ENCODE data around the gene MINPP1.
"Not testable (repeated sequence)": the region's sequence is repeated elsewhere in the genome, so short reads cannot be mapped to it uniquely, and the experiment has no call there.

MINPP1 gene

DNA sequence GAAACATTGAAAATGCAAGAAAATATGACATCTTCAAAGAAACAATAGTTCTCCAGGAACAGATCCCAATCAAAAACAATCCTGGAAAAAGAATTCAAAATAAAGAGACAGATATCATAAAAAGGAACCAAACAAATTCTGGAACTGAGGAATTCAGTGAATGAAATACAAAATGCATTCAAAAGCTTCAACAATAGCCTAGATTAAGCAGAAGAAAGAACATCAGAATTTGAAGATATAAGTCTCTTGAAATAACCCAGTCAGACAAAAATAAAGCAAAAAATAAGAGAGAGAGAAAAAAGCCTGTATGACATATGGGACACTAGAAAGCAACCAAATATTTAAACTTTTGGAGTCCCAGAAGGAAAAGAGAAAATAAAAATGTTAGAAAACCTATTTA is 60.3 kb downstream of the MINPP1 start:
- DNase-seq (ENCODE audit: low spot score) = no peak

DNA sequence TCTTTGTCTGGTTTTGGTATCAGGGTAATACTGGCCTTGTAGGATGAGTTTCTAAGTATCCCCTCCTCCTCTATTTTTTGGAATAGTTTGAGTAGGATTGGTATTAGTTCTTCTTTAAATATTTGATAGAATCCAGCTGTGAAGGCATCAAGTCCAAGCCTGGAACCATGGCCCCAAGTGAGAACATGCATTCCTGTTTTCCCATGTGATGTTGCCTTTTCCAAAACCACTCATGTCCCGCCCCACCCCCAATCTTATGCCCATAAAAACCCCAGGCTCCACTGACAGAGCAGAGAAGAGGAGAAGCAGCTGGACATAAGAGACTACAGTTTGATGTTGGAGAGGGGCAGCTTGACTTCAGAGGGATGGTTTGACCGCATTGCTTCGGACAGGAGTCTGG is 71.2 kb downstream of the MINPP1 start:
- DNase-seq (ENCODE audit: low spot score) = no peak

DNA sequence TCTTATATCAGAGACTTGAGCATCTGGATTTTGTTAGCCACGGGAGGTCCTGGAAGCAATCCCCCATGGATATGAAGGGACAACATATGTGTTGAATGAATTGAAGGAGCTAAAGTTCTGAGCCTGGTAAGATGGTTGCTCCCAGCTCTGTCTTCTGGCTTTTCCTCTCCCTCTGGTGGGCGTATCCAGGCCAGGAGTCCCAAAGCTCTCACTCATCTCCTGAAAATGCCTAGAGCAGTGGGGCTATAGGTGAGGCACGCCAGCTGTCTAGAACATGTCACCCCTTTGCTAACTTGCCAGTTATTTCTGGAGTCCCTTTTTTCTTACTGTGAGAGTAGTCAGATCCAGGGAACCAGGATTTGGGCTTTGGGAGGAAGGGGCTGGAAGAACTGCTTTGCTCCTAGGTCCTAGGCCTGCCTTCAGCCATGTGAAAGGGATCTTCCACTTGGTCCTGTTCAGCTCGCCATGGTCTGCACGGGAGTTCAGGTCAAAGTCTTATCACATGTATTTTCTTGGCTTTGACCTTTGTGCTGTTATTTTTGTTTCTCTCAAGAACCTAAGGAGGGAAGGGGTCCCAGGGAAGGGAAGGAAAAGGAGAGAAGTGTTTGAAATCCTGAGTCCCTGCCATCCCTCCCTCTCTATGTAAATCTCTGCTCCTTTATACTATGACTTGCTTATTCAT is 73.6 kb downstream of the MINPP1 start:
- no peak for DNase-seq (ENCODE audit: low spot score)

DNA sequence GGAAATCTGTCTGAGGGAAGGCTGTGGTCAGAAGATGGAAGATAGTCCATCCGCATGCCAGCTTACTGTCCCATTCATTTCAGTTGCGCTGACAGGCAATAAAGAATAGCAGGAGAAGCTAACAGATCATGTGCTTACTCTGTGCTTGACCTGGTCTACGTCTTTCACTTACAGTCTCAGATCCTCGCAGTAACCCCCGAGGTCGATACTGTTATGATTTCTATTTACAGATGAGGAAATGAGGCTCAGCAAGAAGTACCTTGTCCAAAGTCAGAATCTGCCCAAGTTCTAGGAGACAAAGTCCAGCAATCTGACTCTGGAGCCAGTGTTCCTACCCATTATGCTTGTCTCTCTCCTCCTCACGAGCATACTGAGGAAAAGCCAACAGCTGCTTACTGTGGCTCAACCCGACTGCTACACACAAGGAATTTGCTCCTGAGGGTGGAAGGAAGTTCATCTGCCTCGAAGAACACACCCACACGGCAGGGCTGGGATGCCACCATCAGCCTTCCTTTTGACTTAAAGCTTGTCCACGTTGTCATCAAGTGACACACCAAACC is 74.2 kb downstream of the MINPP1 start:
- no peak for DNase-seq (ENCODE audit: low spot score)

DNA sequence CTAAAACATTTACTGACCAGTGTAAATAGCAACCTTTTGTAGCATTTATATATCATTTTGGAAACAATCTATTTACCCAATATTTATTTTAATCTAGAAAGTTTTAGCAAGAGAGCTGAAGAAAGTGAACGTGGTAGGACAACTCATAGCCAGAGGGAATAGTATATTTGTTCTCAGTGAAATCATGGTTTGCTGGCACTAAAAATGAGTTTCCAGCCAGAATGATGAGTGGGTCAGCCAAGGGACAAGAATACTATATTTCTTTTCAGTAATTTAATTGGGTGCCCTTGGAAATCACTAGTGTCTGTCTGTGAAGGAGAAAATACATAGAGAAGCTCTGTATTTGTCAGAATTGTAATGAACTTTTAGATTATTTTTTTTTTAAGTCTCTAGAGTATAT is 74.9 kb downstream of the MINPP1 start:
- no peak for DNase-seq (ENCODE audit: low spot score)

DNA sequence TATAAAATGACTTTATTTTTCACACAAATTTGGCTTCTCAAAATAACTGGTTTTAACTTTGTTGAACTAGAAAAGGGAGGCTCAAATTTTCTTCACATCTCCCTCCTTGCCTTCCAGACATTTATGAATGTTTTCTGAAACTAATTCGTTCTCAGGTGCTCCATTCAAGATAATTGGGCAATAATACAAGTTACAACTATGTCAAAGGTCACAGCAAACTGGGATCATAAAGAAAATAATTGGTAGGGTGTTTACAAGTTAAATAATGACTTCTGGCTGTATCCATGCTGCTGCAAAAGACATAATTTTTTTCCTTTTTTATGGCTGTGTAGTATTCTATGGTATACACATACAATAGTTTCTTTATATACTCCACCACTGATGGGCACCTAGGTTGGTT is 75.3 kb downstream of the MINPP1 start:
- no peak for DNase-seq (ENCODE audit: low spot score)

DNA sequence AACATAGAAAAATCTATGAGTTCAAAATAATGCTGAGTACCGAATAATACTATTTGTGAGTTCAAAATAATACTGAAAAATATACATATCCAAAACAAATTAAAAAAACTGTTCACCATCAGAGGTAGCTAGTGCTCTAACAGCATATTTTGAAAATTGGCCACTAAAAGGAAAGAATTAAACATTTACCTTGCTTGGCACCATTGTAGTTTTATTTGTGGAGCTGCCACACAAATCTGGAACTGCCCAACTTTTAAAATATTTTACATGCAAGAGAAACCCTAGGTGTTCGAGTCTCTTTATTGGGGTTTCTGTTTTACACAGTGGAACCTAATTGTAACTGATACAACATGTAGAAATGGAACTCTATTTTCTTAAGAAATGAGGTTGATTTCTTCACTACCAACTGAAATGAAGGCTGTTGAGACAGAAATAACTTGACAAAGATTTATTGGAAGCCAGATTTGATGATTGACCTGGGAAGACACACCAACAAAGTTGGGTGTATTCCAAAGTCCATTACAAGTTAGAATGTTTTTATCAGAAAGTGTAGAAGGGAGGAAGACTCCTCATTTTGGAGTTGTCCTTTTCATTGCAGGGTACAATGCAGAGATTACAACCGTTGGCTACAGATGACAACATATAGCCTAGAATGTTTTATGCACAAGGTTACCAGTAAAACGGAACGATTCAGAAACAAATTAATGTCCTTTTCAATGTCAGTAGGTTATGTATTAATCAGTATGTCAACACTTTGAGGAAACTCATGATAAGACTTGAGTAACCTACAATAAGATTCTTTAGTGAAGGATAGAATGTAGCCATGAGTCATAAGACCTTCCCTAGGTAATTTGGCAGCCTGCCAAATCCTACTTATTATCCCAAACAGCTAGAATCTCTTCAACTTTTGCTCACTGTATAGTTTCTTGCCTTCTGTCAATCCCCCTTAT is 81.1 kb downstream of the MINPP1 start:
- no peak for DNase-seq (ENCODE audit: low spot score)

DNA sequence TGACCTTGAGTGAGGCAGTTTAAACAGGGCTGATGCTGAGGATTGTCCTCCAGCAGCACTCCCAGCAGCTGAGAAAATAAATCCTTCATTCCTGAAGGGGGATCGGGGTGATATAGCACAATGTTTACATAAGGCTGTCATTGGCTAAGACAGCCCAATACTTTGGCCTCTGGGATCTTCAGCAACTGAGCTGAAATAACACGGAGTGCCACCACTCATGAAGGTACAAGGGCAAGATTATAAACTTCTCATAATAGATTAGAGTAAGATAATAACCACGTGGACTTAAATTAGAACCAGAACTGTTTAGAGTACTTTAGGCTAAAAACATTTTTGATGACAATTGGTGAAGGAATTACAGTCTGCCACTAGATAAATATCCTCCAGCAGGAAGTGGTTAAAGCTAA is 85.0 kb downstream of the MINPP1 start:
- no peak for DNase-seq (ENCODE audit: low spot score)

DNA sequence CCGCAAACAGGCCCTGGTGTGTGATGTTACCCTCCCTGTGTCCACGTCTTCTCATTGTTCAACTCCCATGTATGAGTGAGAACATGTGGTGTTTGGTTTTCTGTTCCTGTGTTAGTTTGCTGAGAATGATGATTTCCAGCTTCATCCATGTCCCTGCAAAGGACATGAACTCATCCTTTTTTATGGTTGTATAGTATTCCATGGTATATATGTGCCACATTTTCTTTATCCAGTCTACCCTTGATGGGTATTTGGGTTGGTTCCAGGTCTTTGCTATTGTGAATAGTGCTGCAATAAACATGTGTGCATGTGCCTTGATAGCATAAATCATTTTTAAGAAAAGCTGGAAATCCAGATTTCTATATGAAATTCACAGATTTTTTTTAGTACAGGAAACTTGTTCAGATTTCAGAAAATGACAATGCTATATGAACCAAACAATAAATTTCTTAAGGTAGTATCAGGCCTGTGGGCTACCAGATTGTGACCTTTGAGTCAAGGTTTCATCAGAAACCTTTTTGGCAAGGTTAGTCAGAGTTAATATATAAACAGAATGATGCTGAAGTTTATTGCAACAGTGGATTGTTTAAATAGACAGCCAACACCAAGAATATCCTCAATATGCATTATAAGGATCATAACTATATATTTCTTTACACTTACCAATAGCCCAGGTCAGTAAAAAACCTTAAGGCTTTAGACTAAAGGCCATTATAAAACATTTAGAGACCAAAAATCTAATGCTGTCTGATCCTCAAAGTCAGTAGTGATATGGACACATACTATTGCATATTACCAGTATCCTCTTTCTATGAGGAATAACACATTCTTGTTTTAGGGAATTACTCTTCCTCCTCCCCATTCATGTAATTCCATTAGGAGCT is 86.3 kb downstream of the MINPP1 start:
- no peak for DNase-seq (ENCODE audit: low spot score)

DNA sequence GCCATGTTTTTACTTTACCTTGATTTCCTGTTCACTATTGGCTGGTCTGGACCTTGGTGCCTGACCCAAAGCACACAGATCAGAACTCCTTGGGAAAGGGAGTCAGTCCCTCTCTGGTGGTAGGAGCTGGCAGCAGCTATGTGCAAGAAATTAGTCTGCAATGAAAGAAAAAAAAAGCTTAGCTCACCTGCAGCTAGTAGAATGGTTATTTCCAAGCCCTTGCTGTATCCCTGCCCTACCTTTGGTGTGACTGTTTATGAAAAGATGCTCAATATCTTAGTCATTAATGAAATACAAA is 86.8 kb downstream of the MINPP1 start:
- no peak for DNase-seq (ENCODE audit: low spot score)

DNA sequence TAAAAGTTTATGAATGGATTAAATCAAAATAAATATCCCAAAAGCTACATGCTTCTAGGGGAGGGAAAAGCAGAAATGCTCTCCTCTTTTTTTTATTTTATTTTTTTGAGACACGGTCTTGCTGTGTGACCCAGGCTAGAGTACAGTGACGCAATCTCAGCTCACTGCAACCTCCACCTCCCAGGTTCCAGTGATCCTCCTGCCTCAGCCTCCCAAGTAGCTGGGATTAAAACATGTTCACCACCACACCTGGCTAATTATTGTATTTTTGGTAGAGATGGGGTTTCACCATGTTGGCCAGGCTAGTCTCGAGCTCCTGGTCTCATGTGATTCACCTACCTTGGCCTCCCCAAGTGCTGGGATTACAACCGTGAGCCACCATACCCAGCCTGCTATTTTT is 88.2 kb downstream of the MINPP1 start:
- DNase-seq (ENCODE audit: low spot score) = not testable (repeated sequence)

DNA sequence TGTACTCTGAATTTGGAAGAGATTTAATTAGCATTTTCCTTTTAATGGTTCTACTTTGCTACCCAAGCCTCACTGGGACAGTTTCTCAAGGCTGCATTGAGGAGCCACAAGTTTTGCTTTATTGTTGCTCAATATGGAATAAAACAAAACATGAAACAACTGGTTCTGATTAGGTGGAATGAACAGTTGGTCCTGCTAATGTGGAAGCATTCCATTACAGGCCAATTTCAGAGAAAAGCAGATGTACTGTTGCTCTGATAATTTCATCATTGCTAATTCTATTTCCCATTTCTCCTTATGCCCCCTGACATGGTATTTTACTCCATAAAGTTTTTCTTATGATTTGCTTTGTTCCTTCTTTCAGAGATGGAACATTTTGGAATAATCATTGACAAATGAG is 89.0 kb downstream of the MINPP1 start:
- peak; percentile 72 for DNase-seq (ENCODE audit: low spot score)

DNA sequence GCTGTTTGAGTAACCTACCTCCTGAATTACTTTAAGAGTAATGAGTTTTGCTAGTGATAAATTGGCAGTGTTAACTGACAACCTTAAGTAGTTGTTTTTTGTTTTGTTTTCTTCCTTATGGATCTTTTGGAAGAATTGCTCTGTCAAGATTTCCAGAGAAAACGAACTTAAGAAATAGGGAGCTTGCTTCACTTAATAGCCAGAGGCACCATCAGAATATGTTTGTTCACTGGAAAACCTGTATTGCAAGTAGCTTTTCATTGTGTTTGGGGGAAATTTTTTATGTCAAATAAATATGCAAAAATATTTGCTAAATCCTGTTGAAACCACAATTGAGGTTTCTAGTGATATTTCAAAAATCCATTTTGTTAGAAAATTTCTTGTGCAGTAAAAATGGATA is 89.5 kb downstream of the MINPP1 start:
- no peak for DNase-seq (ENCODE audit: low spot score)

DNA sequence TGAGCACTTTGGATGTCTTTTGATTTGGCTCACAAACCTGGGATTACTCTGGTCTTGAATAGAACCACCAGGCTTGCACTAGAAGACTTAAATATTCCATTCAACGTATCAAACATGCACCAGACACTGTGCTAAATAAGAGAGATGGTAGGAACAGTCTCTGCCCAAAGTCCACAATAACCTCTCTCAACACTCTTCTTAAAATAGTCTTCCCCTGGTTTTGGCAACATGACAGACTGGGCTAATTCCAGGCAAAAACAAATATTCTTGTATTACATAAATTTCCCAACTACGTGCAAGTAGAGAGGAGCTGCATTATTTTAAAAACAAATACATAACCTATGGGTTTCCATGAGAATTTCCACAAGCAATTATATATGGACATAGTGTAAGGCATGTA is 90.2 kb downstream of the MINPP1 start:
- DNase-seq (ENCODE audit: low spot score) = no peak

DNA sequence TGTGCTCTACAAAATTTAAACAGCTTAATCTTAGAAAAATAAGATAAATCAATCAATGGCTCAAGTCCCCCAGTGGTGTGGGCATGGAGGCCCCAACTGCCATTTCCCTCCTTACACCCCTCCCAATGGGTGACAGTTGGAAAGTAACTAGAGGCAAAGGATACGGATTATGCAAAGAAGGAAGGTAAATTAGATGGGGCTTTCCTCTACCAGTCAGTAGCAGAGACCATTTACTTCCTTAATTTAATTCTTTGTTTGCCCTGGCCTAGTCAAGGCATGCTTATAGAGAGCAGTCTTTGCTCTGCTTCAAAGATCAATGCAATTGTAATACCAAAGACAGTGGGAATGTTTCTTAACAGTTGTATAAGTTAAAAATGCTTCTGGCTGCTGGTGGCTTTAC is 91.7 kb downstream of the MINPP1 start:
- no peak for DNase-seq (ENCODE audit: low spot score)

DNA sequence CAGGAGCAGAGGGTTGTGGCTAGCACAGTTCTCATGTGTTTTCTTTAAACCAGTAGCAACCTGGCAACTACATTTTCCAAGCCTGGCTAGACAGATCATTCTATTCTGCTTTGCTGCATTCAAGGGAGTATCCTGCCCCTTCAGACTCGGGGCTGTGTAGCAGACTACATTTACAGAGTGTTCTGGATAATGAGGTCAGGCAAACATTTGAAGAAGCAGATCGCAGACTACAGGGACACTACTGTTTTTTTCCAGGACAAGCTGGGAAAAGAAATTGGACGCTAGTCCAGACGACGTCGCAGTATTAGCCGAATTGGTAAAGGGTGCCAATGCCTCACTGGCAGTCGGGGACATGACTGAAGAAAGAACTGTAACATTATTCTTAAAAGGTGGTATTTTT is 94.0 kb downstream of the MINPP1 start:
- DNase-seq (ENCODE audit: low spot score) = no peak

DNA sequence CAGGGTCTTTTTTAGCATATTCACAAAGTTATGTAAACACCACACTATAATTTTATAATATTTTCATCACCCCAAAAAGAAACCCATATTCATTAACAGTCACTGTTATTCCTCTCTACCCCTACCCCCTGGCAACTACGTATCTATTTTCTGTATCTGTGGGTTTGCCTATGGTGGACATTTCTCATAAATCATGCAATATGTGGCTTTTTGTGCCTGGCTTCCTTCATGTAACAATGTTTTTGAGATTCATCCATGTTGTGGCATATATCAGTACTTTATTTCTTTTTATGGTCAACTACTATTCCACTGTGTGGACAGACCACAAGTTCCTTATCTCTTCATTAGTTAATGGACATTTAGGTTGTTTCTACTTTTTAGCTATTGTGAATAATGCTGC is 95.9 kb downstream of the MINPP1 start:
- DNase-seq (ENCODE audit: low spot score) = no peak

Measured in GM03348 (cell line).